Measurements from ENCODE around the gene ACOT12. TPM values are rescaled to one million over a fixed set of nuclear protein-coding genes. Genes with fewer than 3 reads are reported as not detected.

ACOT12 gene
- total and polyA plus RNA-seq, 2 of the 13 experiments (the other 11 are each of a cell fraction or from before 2014, with no cell fraction given) = not detected

DNA sequence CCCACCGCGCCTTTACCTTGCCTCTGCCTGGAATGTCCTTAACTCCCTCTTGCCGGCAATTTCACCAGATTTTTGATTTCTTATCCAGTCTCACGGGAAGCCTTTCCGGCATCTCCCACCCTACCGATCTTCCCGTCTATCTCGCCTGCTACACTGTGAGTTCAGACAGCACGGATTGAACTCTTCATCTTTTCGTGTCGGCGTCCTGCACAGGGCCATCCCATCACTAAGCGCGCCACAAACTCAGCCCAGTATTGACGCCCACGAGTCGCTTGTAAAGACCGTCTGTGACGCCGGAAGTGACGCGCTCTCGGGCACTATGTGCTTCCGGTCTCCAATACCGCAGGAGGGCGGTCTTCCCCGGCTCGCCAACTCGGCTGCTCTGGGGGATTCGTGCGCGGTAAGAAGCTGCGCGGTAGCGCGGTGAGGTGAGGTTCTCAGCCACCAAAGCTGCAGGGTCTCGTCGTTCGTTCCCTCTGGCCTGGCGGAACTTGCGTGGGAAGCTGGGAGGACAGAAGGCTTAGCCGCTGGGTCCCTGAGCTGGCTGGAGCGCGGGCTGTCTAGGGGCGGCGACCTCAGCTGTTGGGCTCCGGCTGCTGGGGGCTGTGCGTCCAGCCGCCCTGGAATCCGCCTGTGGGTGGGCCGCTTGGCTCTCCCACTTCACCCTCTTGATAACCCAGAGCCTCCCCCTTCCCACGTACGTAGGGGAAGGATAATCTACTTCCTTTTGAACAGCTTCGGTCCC lies 92.5 kb downstream of the ACOT12 start, which contains the start of gene ZCCHC9 (continued):
- TF ChIP-seq, protein P1, sequence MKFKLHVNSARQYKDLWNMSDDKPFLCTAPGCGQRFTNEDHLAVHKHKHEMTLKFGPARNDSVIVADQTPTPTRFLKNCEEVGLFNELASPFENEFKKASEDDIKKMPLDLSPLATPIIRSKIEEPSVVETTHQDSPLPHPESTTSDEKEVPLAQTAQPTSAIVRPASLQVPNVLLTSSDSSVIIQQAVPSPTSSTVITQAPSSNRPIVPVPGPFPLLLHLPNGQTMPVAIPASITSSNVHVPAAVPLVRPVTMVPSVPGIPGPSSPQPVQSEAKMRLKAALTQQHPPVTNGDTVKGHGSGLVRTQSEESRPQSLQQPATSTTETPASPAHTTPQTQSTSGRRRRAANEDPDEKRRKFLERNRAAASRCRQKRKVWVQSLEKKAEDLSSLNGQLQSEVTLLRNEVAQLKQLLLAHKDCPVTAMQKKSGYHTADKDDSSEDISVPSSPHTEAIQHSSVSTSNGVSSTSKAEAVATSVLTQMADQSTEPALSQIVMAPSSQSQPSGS (CRISPR knock-in tag; IDR thresholded peaks at IDR 0.05) = peak; percentile 86
- TF ChIP-seq, protein P2, sequence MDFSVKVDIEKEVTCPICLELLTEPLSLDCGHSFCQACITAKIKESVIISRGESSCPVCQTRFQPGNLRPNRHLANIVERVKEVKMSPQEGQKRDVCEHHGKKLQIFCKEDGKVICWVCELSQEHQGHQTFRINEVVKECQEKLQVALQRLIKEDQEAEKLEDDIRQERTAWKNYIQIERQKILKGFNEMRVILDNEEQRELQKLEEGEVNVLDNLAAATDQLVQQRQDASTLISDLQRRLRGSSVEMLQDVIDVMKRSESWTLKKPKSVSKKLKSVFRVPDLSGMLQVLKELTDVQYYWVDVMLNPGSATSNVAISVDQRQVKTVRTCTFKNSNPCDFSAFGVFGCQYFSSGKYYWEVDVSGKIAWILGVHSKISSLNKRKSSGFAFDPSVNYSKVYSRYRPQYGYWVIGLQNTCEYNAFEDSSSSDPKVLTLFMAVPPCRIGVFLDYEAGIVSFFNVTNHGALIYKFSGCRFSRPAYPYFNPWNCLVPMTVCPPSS (IDR thresholded peaks at IDR 0.05) = no peak
- TF ChIP-seq NFE2L2 (IDR thresholded peaks at IDR 0.05; ENCODE audit: low read length) (no peak), ZNF17 (CRISPR knock-in tag; IDR thresholded peaks at IDR 0.05) (no peak), FOXK2 (IDR thresholded peaks at IDR 0.05) (peak; percentile 18; the same call in 1 of the 2 replicates), SP2 (CRISPR knock-in tag; IDR thresholded peaks at IDR 0.05) (peak; percentile 61; the same call in 1 of the 2 replicates), TEAD3 (CRISPR knock-in tag; optimal IDR thresholded peaks at IDR 0.05; ENCODE audit: borderline replicate concordance) (peak; percentile 83), ZNF329 (CRISPR knock-in tag; IDR thresholded peaks at IDR 0.05; ENCODE audit: low read depth) (no peak), ZNF460 (CRISPR knock-in tag; IDR thresholded peaks at IDR 0.05; ENCODE audit: borderline replicate concordance) (no peak), MTA1 (CRISPR knock-in tag; IDR thresholded peaks at IDR 0.05; ENCODE audit: borderline replicate concordance) (peak; percentile 84; the same call in 1 of the 2 replicates), ZNF138 (CRISPR knock-in tag; IDR thresholded peaks at IDR 0.05; ENCODE audit: low read depth) (no peak), SMC3 (IDR thresholded peaks at IDR 0.05; ENCODE audit: low read length) (no peak), YY1 (IDR thresholded peaks at IDR 0.05; ENCODE audit: insufficient read depth, insufficient replicate concordance, low read depth, low read length) (peak; percentile 63), SIX4 (CRISPR knock-in tag; IDR thresholded peaks at IDR 0.05) (peak; percentile 51; the same call in 1 of the 2 replicates), ZNF768 (CRISPR knock-in tag; IDR thresholded peaks at IDR 0.05) (peak; percentile 66; the same call in 1 of the 2 replicates), ZKSCAN1 (IDR thresholded peaks at IDR 0.05; ENCODE audit: low read length) (0 out of 2 replicates have a peak, but pooled peaks have one; percentile 32), FOSL1 (CRISPR knock-in tag; IDR thresholded peaks at IDR 0.05; ENCODE audit: borderline replicate concordance) (no peak), SP1 (IDR thresholded peaks at IDR 0.05) (no peak), SP1 (CRISPR knock-in tag; IDR thresholded peaks at IDR 0.05) (peak; percentile 89), SOX13 (IDR thresholded peaks at IDR 0.05) (no peak), SOX13 (CRISPR knock-in tag; conservative IDR thresholded peaks at IDR 0.05 in 1 of 2, IDR thresholded peaks at IDR 0.05 in 1 of 2) (peak in 1 of 2 experiments; percentile 55; a peak in 1 of 4 replicates), ZEB1 (IDR thresholded peaks at IDR 0.05; ENCODE audit: insufficient replicate concordance, low read depth) (no peak), ZNF337 (CRISPR knock-in tag; IDR thresholded peaks at IDR 0.05; ENCODE audit: borderline replicate concordance, low read depth) (peak; percentile 36; the same call in 1 of the 2 replicates), NCOA1 (CRISPR knock-in tag; IDR thresholded peaks at IDR 0.05) (peak; percentile 79; the same call in 1 of the 2 replicates)
- TF ChIP-seq, protein P3, sequence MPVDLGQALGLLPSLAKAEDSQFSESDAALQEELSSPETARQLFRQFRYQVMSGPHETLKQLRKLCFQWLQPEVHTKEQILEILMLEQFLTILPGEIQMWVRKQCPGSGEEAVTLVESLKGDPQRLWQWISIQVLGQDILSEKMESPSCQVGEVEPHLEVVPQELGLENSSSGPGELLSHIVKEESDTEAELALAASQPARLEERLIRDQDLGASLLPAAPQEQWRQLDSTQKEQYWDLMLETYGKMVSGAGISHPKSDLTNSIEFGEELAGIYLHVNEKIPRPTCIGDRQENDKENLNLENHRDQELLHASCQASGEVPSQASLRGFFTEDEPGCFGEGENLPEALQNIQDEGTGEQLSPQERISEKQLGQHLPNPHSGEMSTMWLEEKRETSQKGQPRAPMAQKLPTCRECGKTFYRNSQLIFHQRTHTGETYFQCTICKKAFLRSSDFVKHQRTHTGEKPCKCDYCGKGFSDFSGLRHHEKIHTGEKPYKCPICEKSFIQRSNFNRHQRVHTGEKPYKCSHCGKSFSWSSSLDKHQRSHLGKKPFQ (CRISPR knock-in tag; IDR thresholded peaks at IDR 0.05; ENCODE audit: insufficient replicate concordance) = no peak
- TF ChIP-seq, protein P4, sequence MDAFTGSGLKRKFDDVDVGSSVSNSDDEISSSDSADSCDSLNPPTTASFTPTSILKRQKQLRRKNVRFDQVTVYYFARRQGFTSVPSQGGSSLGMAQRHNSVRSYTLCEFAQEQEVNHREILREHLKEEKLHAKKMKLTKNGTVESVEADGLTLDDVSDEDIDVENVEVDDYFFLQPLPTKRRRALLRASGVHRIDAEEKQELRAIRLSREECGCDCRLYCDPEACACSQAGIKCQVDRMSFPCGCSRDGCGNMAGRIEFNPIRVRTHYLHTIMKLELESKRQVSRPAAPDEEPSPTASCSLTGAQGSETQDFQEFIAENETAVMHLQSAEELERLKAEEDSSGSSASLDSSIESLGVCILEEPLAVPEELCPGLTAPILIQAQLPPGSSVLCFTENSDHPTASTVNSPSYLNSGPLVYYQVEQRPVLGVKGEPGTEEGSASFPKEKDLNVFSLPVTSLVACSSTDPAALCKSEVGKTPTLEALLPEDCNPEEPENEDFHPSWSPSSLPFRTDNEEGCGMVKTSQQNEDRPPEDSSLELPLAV (CRISPR knock-in tag; conservative IDR thresholded peaks at IDR 0.05; ENCODE audit: low read depth) = no peak
